Type B pancreatic cell (in vitro differentiated cells): ENCODE results near the gene NLGN1. TPM values are rescaled to one million over a fixed set of nuclear protein-coding genes. Genes with fewer than 3 reads are reported as not detected.

ENCODE experiments used
- DNase-seq: peaks from one replicate; pipeline ENCODE4 v3.0.0; 2021; ENCODE audit warnings: mixed read lengths; ENCODE audit not compliant: unreplicated experiment; ENCODE audit errors: extremely low spot score
- H3K27ac Mint-ChIP-seq: 2 replicates; pipeline ENCODE4 v1.8.0; 2021; ENCODE audit warnings: mild to moderate bottlenecking, mixed read lengths
- H3K27me3 Mint-ChIP-seq: 2 replicates; pipeline ENCODE4 v1.8.0; 2021; ENCODE audit warnings: mixed read lengths
- H3K36me3 Mint-ChIP-seq: 2 replicates; pipeline ENCODE4 v1.8.0; 2021; ENCODE audit warnings: mixed read lengths
- H3K4me1 Mint-ChIP-seq: one replicate; pipeline ENCODE4 v1.8.0; 2021; ENCODE audit warnings: mixed read lengths; ENCODE audit not compliant: unreplicated experiment
- H3K4me3 Mint-ChIP-seq: 2 replicates; pipeline ENCODE4 v1.8.0; 2021; ENCODE audit warnings: mild to moderate bottlenecking, mixed read lengths
- H3K9me3 Mint-ChIP-seq: 2 replicates; pipeline ENCODE4 v1.8.0; 2021; ENCODE audit warnings: mixed read lengths
- CTCF ChIP-seq: fragments of 200-600 bp; sonication (generic); conservative IDR thresholded peaks from 2 replicates; pipeline ENCODE4 v1.5.0; 2021; ENCODE audit warnings: antibody characterized with exemption, mild to moderate bottlenecking
- total RNA-seq: library from RNA; stranded (reverse); gene quantifications from 2 replicates; pipeline ENCODE4 v1.2.1, GENCODE V29; 2021; ENCODE audit warnings: low replicate concordance

Gene NLGN1
- total RNA-seq, 1 donor from 2014 or later: 12.6 TPM

- Mint-ChIP-seq H3K4me3 (no peak overlapping the region), H3K27me3 (peaks cover 8% of the 10 kb centered on the region), H3K27ac (no peak overlapping the region), H3K4me1 (peaks cover 4% of the 10 kb centered on the region), H3K36me3 (no peaks in the 10 kb centered on the region), H3K9me3 (no peaks in the 10 kb centered on the region)
- DNase-seq: no peak
- no peak for TF ChIP-seq CTCF
Observed at GRCh38 chr3:173762501-173762900, 365.0 kb downstream of the NLGN1 start.

GRCh38 chr3:173770011-173770410 is 372.5 kb downstream of the NLGN1 start:
- Mint-ChIP-seq H3K27ac (no peak overlapping the region), H3K27me3 (no peaks in the 10 kb centered on the region), H3K4me1 (no peaks in the 10 kb centered on the region), H3K9me3 (no peaks in the 10 kb centered on the region), H3K36me3 (no peaks in the 10 kb centered on the region), H3K4me3 (no peak overlapping the region)
- no peak for DNase-seq
- no peak for TF ChIP-seq CTCF

DNA sequence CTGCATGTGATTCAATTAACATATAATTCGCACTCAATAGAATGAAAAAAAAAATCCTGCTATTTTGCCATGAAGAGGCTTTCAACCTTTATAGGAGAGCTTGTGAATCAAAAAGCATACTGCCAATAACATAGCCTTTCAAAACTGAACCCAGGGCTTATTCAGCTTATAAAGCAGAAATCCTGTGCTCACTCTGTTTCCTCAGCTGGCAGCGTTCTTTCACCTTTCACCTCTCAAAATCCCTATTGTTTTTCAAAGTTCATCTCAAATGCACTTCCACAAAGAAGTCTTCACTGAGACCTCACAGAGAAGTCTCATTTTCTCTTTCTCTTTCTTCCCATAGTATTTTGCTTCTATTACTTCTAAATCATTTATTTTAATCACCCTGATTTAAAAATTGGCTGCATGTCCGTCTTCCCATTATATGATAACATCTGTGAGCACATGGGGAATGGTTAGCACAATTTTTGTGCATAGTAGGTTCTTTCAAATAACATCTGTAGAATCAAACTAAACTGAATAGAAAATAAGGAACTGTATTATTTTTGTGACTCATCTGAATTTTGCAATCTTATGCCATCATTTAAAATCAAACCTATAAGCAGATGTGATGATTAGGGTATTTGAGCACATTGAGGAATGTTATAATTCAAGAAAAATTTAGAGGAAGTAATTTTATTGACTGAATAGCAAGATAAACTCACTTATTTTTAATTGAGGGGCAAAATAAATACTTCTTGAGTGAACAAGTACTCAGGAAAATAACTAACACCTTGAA is 373.4 kb downstream of the NLGN1 start:
- H3K4me3 Mint-ChIP-seq: no peak overlapping the region
- no peak for DNase-seq
- H3K36me3 Mint-ChIP-seq: no peaks in the 10 kb centered on the region
- H3K27me3 Mint-ChIP-seq: no peaks in the 10 kb centered on the region
- no peaks in the 10 kb centered on the region for H3K9me3 Mint-ChIP-seq
- H3K4me1 Mint-ChIP-seq: no peaks in the 10 kb centered on the region
- TF ChIP-seq CTCF: no peak
- H3K27ac Mint-ChIP-seq: no peak overlapping the region

DNA sequence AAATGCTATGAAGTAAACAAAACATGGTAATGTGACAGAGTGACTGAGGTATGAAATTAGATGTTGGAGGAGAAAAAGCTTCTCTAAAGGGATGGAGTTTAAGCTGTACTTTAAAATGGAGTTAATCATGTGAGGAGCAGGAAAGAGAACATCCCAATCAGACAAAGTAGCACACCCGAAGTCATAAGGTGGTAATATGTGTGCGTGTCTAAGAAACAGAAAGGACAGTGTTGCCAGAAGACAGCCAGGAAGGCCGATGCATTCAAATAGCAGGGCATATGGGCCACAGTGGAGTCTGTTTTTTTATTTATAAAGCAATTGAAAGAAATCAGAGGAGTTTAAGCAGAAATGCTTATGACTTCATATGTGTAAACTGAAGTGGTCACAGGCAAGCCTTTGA is 376.3 kb downstream of the NLGN1 start:
- no peaks in the 10 kb centered on the region for H3K36me3 Mint-ChIP-seq
- TF ChIP-seq CTCF: no peak
- no peak overlapping the region for H3K4me3 Mint-ChIP-seq
- H3K4me1 Mint-ChIP-seq: no peaks in the 10 kb centered on the region
- no peaks in the 10 kb centered on the region for H3K9me3 Mint-ChIP-seq
- no peak overlapping the region for H3K27ac Mint-ChIP-seq
- H3K27me3 Mint-ChIP-seq: no peaks in the 10 kb centered on the region
- DNase-seq: no peak

DNA sequence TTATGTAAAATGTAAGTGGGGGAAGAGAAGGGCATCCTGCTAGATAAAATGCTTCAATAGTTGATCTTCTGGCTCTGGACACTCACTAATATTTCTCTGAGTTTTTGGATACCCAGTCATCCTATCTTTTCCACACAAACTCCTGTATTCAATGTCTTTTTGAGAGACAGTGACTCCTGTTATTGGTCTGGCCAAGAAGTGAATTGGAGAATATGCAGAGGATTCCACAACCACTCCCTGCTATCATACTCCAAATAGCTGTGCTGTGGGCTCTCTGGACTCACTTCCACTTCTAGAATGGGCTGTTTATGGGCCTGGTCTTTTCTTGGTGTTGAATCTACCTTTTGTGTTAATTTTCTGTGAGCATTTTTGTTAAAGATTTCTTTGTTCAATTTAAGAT is 376.8 kb downstream of the NLGN1 start:
- no peaks in the 10 kb centered on the region for H3K9me3 Mint-ChIP-seq
- no peaks in the 10 kb centered on the region for H3K4me1 Mint-ChIP-seq
- TF ChIP-seq CTCF: no peak
- H3K4me3 Mint-ChIP-seq: no peak overlapping the region
- no peak for DNase-seq
- no peak overlapping the region for H3K27ac Mint-ChIP-seq
- no peaks in the 10 kb centered on the region for H3K27me3 Mint-ChIP-seq
- no peaks in the 10 kb centered on the region for H3K36me3 Mint-ChIP-seq

GRCh38 chr3:173778251-173778650 is 380.7 kb downstream of the NLGN1 start:
- no peak overlapping the region for H3K27ac Mint-ChIP-seq
- no peak overlapping the region for H3K4me3 Mint-ChIP-seq
- no peak for TF ChIP-seq CTCF
- no peaks in the 10 kb centered on the region for H3K36me3 Mint-ChIP-seq
- DNase-seq: no peak
- H3K27me3 Mint-ChIP-seq: no peaks in the 10 kb centered on the region
- no peaks in the 10 kb centered on the region for H3K4me1 Mint-ChIP-seq
- no peaks in the 10 kb centered on the region for H3K9me3 Mint-ChIP-seq
